GM13977 (cell line): ENCODE data around the gene SLC25A26.
"Not testable (repeated sequence)": the region's sequence is repeated elsewhere in the genome, so short reads cannot be mapped to it uniquely, and the experiment has no call there.

ENCODE experiments used
- DNase-seq: peaks from one replicate; pipeline ENCODE4 v3.0.0; 2012; ENCODE audit warnings: low spot score
- CTCF ChIP-seq: IDR thresholded peaks from 2 replicates; pipeline ENCODE4 v1.5.1; 2012; ENCODE audit warnings: mild to moderate bottlenecking, control low read depth; ENCODE audit not compliant: insufficient read depth; ENCODE audit errors: extremely low read depth, missing control alignments
- in situ Hi-C: fragments of 300-500 bp; cut with MboI; formaldehyde crosslinking; loops from one replicate; pipeline ENCODE4 v1.12.0; 2022; ENCODE audit warnings: low sequenced_read_pairs, low pct_unique_long_range_greater_than_20kb, mixed read lengths, inconsistent platforms; ENCODE audit not compliant: unreplicated experiment

SLC25A26 gene

GRCh38 chr3:66279168-66279567 lies 58.4 kb downstream of the SLC25A26 start:
- in situ Hi-C loops, result loop anchor here (5.0 to 25.0 kb wide), 2 partner anchors 108 to 538 kb away; no protein-coding TSS in a partner anchor
- no peak for DNase-seq
- TF ChIP-seq CTCF, result no peak

- no peak for TF ChIP-seq CTCF
- DNase-seq, result no peak
- in situ Hi-C loops, result loop anchor here (25.0 kb wide), 1 partner anchor 107 kb away; no protein-coding TSS in a partner anchor
Observed at GRCh38 chr3:66280304-66280703, 59.5 kb downstream of the SLC25A26 start.

- not testable (repeated sequence) for DNase-seq
- in situ Hi-C loops, result loop anchor here (25.0 kb wide), 1 partner anchor 95 kb away; no protein-coding TSS in a partner anchor
Observed at GRCh38 chr3:66291922-66292321, 71.1 kb downstream of the SLC25A26 start.

- no peak for DNase-seq
- no peak for TF ChIP-seq CTCF
- in situ Hi-C loops, result loop anchor here (25.0 kb wide), 1 partner anchor 90 kb away; no protein-coding TSS in a partner anchor
Observed at GRCh38 chr3:66297260-66297873, 76.6 kb downstream of the SLC25A26 start.

GRCh38 chr3:66297900-66298299 lies 77.1 kb downstream of the SLC25A26 start:
- DNase-seq, result no peak

GRCh38 chr3:66298591-66298990 lies 77.8 kb downstream of the SLC25A26 start:
- in situ Hi-C loops, result loop anchor here (25.0 kb wide), 1 partner anchor 89 kb away; no protein-coding TSS in a partner anchor
- no peak for DNase-seq
- TF ChIP-seq CTCF, result no peak

More at GRCh38 chr3:66297900-66298299, 77.1 kb downstream of the SLC25A26 start:
- in situ Hi-C loops, result loop anchor here (25.0 kb wide), 1 partner anchor 89 kb away; no protein-coding TSS in a partner anchor
- no peak for TF ChIP-seq CTCF

- not testable (repeated sequence) for DNase-seq
- in situ Hi-C loops, result loop anchor here (25.0 kb wide), 1 partner anchor 88 kb away; no protein-coding TSS in a partner anchor
Observed at GRCh38 chr3:66299085-66299484, 78.3 kb downstream of the SLC25A26 start.

- in situ Hi-C loops, result loop anchor here (25.0 kb wide), 1 partner anchor 87 kb away; no protein-coding TSS in a partner anchor
- DNase-seq, result no peak
- no peak for TF ChIP-seq CTCF
Observed at GRCh38 chr3:66299891-66300290, 79.1 kb downstream of the SLC25A26 start.
